Measurements from ENCODE around the gene SMYD3.

Gene SMYD3

DNA sequence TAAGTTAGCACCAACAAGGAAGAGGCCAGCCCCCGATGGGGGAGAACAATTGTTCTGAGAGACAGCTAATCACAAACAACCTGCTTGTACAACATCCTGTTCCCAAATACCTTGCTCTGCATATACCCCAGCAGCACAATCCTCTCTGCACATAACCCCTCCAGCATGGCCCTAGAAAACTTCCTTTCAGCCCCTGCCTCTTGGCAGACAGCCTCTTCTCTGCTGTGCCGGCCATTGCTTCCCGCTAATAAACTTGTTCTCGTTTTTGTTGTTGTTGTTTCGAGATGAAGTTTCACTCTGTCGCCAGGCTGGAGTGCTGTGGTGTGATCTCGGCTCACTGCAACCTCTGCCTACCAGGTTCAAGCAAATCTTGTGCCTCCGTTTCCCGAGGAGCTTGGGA, 392.7 kb downstream of the SMYD3 start:
- no peak for DNase-seq (ENCODE audit: low read depth)
- TF ChIP-seq CTCF (IDR thresholded peaks at IDR 0.05; ENCODE audit: control insufficient read depth, insufficient read depth, low read depth, low read length, missing control alignments), result no peak
- no peak overlapping the region for H3K4me3 ChIP-seq (ENCODE audit: control insufficient read depth, low read depth, low read length)

DNA sequence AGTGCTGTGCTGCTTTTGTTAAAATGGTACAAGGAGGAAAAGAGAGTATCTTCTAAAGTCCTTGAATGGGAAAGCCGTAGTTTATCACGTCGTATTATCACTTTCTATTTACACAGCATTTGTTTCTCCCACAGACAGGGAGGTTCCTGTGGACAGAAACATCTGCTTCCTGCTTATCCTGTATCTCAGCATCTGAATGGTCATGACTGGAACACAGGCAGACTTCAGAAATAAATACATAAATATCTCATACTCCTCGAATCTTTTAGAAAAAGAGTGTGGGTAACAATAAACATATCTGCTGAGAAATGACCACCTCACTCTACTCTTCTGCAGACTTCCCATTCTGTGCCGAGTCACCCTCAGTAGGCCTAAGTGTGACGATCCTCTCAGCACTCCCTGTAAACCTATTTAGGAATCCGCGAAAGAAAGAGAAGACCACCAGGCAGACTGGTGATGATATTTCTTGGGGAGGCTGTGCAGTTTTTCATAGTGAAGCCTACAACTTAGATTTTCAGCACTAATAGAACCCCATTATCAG, 393.5 kb downstream of the SMYD3 start:
- TF ChIP-seq CTCF (IDR thresholded peaks at IDR 0.05; ENCODE audit: control insufficient read depth, insufficient read depth, low read depth, low read length, missing control alignments), result no peak
- DNase-seq (ENCODE audit: low read depth), result no peak
- no peak overlapping the region for H3K4me3 ChIP-seq (ENCODE audit: control insufficient read depth, low read depth, low read length)

DNA sequence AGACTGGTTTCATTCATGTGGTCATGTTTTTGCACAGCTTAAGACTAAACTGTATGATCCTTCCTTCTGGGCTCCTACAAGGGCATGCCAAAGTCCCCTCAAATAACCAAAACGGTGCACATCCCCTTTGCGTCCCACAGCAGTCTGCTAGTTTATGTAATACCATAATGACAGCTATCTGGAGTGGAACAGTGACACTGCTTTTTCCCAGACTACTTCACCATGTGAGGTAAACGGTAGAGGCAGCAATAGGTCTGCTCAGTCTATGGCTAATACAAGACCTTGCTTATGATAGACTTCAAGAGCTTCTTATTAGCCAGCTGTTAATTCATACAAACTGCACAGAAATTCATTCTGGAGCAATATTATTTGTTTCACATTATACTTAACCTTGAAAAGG, 395.5 kb downstream of the SMYD3 start:
- H3K4me3 ChIP-seq (ENCODE audit: control insufficient read depth, low read depth, low read length), result no peak overlapping the region
- no peak for DNase-seq (ENCODE audit: low read depth)
- TF ChIP-seq CTCF (IDR thresholded peaks at IDR 0.05; ENCODE audit: control insufficient read depth, insufficient read depth, low read depth, low read length, missing control alignments), result no peak

- H3K4me3 ChIP-seq (ENCODE audit: control insufficient read depth, low read depth, low read length), result no peak overlapping the region
- TF ChIP-seq CTCF (IDR thresholded peaks at IDR 0.05; ENCODE audit: control insufficient read depth, insufficient read depth, low read depth, low read length, missing control alignments), result no peak
- DNase-seq (ENCODE audit: low read depth), result no peak
Observed at GRCh38 chr1:246110343-246111219, 396.5 kb downstream of the SMYD3 start.

DNA sequence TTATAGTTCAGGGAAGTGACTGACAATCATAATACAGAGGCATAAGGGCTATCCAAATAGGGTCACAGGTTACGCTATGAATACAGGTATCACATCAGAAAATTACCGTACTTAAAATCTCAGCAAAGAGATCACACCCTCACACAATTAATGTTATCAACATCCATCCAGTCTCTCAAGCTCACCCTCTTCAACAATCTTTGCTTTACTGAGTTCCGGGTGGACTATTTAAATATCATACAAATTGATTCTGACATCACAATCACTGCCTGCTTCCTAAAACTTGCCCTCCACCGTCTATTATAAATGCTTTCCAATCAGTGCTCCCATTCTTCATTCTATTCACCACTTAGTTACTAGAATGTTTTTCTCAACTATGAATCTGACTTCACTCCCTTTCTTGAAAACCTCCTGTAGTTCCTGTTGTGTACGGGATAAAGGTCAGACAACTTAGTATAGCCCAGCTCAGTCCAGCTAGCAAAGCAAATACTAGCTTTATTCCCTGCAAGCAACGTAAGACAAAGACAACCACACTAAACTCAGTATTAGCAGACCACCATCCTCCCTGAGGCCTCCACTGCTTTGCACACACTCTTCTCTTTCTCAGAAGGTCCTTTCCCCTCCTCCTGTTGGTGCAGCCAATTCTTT, 398.7 kb downstream of the SMYD3 start:
- no peak for DNase-seq (ENCODE audit: low read depth)
- H3K4me3 ChIP-seq (ENCODE audit: control insufficient read depth, low read depth, low read length), result no peak overlapping the region
- TF ChIP-seq CTCF (IDR thresholded peaks at IDR 0.05; ENCODE audit: control insufficient read depth, insufficient read depth, low read depth, low read length, missing control alignments), result no peak

- TF ChIP-seq CTCF (IDR thresholded peaks at IDR 0.05; ENCODE audit: control insufficient read depth, insufficient read depth, low read depth, low read length, missing control alignments), result no peak
- no peak for DNase-seq (ENCODE audit: low read depth)
- H3K4me3 ChIP-seq (ENCODE audit: control insufficient read depth, low read depth, low read length), result no peak overlapping the region
Observed at GRCh38 chr1:246107516-246108277, 399.4 kb downstream of the SMYD3 start.
